Omental fat pad (tissue), 4 donors: Measurements from ENCODE around the gene C3orf20. TPM values are rescaled to one million over a fixed set of nuclear protein-coding genes. Genes with fewer than 3 reads are reported as not detected.

Experiments used
- ATAC-seq: fragments of 150-250 bp; one replicate; pipeline ENCODE4 v1.9.1; 2016; ENCODE audit warnings: mild to moderate bottlenecking, moderate library complexity; ENCODE audit not compliant: low FRiP score
- DNase-seq: peaks from one replicate; pipeline ENCODE4 v3.0.0-alpha.2; 2019; ENCODE audit warnings: low spot score
- CTCF ChIP-seq, 3 donors: fragments of 450-650 bp; IDR thresholded peaks; one replicate each; pipeline ENCODE4 v1.5.1; 2016 to 2017; ENCODE audit warnings: antibody characterized with exemption in 3 of 3, mild to moderate bottlenecking in 3 of 3, moderate library complexity in 2 of 3
- total RNA-seq, 4 donors: library from RNA; depleted of rRNA; stranded (reverse); fragments of >200 nt; gene quantifications; one replicate each; pipeline ENCODE4 v1.1.0, GENCODE V29; 2016

C3orf20 gene
- total RNA-seq, 4 donors from 2014 or later = 0.12 to 0.28 TPM; not detected in 2

GRCh38 chr3:14793126-14793857, 118.4 kb downstream of the C3orf20 start:
- no peak for TF ChIP-seq CTCF (IDR thresholded peaks at IDR 0.05)
- no peak for ATAC-seq
- DNase-seq = no peak

DNA sequence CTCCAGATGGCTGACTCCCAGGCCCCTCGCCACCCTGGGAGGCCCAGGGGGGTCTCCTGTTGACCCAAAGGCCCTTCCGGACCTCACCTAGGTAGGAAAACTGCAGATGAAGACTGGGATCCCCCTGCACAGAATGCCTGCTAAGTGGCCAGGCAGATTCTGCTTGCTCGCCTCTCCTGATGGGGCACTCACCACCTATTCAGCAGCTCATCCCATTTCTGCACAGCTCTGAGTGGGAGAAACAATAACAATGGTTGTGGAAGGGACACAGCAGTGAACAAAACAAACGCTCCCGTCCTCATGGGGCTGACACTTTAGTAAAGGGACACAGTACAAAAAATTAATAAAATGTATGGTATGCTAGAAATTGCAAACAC, 118.9 kb downstream of the C3orf20 start:
- ATAC-seq (no peak), DNase-seq (no peak)
- no peak for TF ChIP-seq CTCF (IDR thresholded peaks at IDR 0.05)

- no peak for ATAC-seq
- TF ChIP-seq CTCF (IDR thresholded peaks at IDR 0.05) = no peak
- DNase-seq = no peak
Observed at GRCh38 chr3:14794435-14794834, 119.5 kb downstream of the C3orf20 start.

- ATAC-seq (no peak), DNase-seq (no peak)
- no peak for TF ChIP-seq CTCF (IDR thresholded peaks at IDR 0.05)
Observed at GRCh38 chr3:14795996-14796395, 121.1 kb downstream of the C3orf20 start.

GRCh38 chr3:14796403-14797077, 121.6 kb downstream of the C3orf20 start:
- no peak for TF ChIP-seq CTCF (IDR thresholded peaks at IDR 0.05)
- no peak for ATAC-seq
- DNase-seq = no peak

DNA sequence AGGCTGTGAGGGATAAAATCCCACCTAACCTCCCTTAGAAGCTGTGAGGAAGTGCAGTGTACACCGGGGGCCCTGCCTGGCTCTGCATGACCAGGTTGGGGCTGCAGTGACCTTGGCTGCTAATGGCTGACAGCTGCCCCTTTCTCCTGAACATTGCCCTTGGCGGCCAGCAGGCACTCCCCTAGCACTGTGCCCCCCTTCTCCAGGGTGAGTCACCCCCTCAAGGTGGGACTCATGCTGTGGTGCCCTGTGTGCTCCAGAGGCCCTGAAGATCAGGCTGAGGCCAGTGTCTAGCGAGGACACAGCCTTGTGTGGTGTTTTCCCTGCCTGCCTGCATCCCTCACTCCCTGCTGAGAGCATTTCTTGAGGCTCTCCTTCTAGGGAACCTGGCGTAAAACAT, 122.8 kb downstream of the C3orf20 start:
- DNase-seq = no peak
- no peak for ATAC-seq
- TF ChIP-seq CTCF (IDR thresholded peaks at IDR 0.05) = no peak

- no peak for TF ChIP-seq CTCF (IDR thresholded peaks at IDR 0.05)
- DNase-seq = no peak
- no peak for ATAC-seq
Observed at GRCh38 chr3:14798231-14798630, 123.3 kb downstream of the C3orf20 start.
